Measurements from ENCODE around the gene FEM1A. TPM values are rescaled to one million over a fixed set of nuclear protein-coding genes. Genes with fewer than 3 reads are reported as not detected.
A peak's percentile ranks its signal among the peaks of the same experiment; 100 is the strongest.

FEM1A gene
- total RNA-seq, 1 donor from 2014 or later, result 6.9 TPM

GRCh38 chr19:4794971-4795370 lies 3.4 kb downstream of the FEM1A start:
- Histone ChIP-seq H3K36me3 (no peaks in the 10 kb centered on the region), H3F3A (ENCODE audit: low read depth) (no peaks in the 10 kb centered on the region), H3K9me3 (ENCODE audit: low read depth) (no peaks in the 10 kb centered on the region), H3K4me1 (no peaks in the 10 kb centered on the region), H3K27me3 (peaks cover 4% of the 10 kb centered on the region), H3K27ac (no peak overlapping the region), H3K4me2 (no peak overlapping the region), H3K79me2 (ENCODE audit: low read depth) (peaks cover 42% of the 10 kb centered on the region), H4K20me1 (ENCODE audit: low read depth) (peaks cover 3% of the 10 kb centered on the region), H3K4me3 (no peak overlapping the region), H2AFZ (replicated peaks) (no peak overlapping the region), H3K9ac (no peak overlapping the region)
- Mint-ChIP-seq H3K4me1 (peaks cover 13% of the 10 kb centered on the region), H3K4me3 (no peak overlapping the region), H3K36me3 (peaks cover 16% of the 10 kb centered on the region), H3K9me3 (no peaks in the 10 kb centered on the region), H3K27me3 (ENCODE audit: insufficient read depth, low read depth) (peaks cover 4% of the 10 kb centered on the region), H3K27ac (no peak overlapping the region)
- TF ChIP-seq CTCF (IDR thresholded peaks at IDR 0.05) (no peak), EZH2phosphoT487 (IDR thresholded peaks at IDR 0.05) (no peak), EZH2 (IDR thresholded peaks at IDR 0.05) (no peak)
- DNase-seq (ENCODE audit: low spot score), result no peak

- no peak for DNase-seq (ENCODE audit: low spot score)
- Histone ChIP-seq H3K9me3 (ENCODE audit: low read depth) (no peaks in the 10 kb centered on the region), H4K20me1 (ENCODE audit: low read depth) (peaks cover 3% of the 10 kb centered on the region), H3K79me2 (ENCODE audit: low read depth) (peaks cover 42% of the 10 kb centered on the region), H2AFZ (replicated peaks) (no peak overlapping the region), H3K4me3 (no peak overlapping the region), H3K4me1 (no peaks in the 10 kb centered on the region), H3K36me3 (no peaks in the 10 kb centered on the region), H3K27me3 (no peaks in the 10 kb centered on the region), H3F3A (ENCODE audit: low read depth) (no peaks in the 10 kb centered on the region), H3K4me2 (no peak overlapping the region), H3K27ac (no peak overlapping the region), H3K9ac (no peak overlapping the region)
- Mint-ChIP-seq H3K27me3 (ENCODE audit: insufficient read depth, low read depth) (peaks cover 4% of the 10 kb centered on the region), H3K27ac (no peak overlapping the region), H3K4me3 (peak overlapping the region; percentile 63), H3K9me3 (no peaks in the 10 kb centered on the region), H3K36me3 (peaks cover 16% of the 10 kb centered on the region), H3K4me1 (peaks cover 13% of the 10 kb centered on the region)
- TF ChIP-seq EZH2 (IDR thresholded peaks at IDR 0.05) (no peak), EZH2phosphoT487 (IDR thresholded peaks at IDR 0.05) (no peak), CTCF (IDR thresholded peaks at IDR 0.05) (no peak)
Measured at GRCh38 chr19:4795400-4795799, 3.9 kb downstream of the FEM1A start.

GRCh38 chr19:4800591-4801081 lies 9.1 kb downstream of the FEM1A start:
- Histone ChIP-seq H3K9me3 (ENCODE audit: low read depth) (no peaks in the 10 kb centered on the region), H3K27ac (no peak overlapping the region), H3K36me3 (no peaks in the 10 kb centered on the region), H2AFZ (replicated peaks) (no peak overlapping the region), H3K79me2 (ENCODE audit: low read depth) (peaks cover 12% of the 10 kb centered on the region), H3F3A (ENCODE audit: low read depth) (no peaks in the 10 kb centered on the region), H3K4me2 (no peak overlapping the region), H3K9ac (no peak overlapping the region), H3K4me3 (no peak overlapping the region), H3K27me3 (no peaks in the 10 kb centered on the region), H4K20me1 (ENCODE audit: low read depth) (peaks cover 3% of the 10 kb centered on the region), H3K4me1 (no peaks in the 10 kb centered on the region)
- Mint-ChIP-seq H3K9me3 (no peaks in the 10 kb centered on the region), H3K27ac (no peak overlapping the region), H3K4me1 (no peaks in the 10 kb centered on the region), H3K27me3 (ENCODE audit: insufficient read depth, low read depth) (peaks cover 3% of the 10 kb centered on the region), H3K4me3 (no peak overlapping the region), H3K36me3 (peaks cover 12% of the 10 kb centered on the region)
- no peak for DNase-seq (ENCODE audit: low spot score)
- TF ChIP-seq CTCF (IDR thresholded peaks at IDR 0.05) (no peak), EZH2 (IDR thresholded peaks at IDR 0.05) (no peak), EZH2phosphoT487 (IDR thresholded peaks at IDR 0.05) (no peak)

Data from neural progenitor cell (in vitro differentiated cells).